ENCODE results near the gene SYT14.
"Not testable (repeated sequence)": the region's sequence is repeated elsewhere in the genome, so short reads cannot be mapped to it uniquely, and the experiment has no call there.

Gene SYT14

DNA sequence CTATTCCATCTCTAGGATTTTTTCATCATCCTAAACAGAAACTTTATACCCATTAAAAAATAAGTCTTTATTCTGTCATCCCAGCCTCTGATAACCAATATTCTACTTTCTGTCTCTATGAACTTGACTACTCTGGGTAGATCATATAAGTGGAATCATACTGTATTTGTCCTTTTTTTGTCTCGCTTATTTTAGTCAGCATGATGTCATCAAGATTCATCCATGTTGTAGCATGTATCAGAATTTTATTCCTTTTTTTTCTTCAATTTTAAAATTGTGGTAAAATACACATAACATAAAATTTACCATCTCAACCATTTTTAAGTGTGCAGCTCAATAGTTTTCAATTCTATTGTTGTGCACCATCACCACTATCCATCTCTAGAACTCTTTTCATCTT, 90.0 kb downstream of the SYT14 start:
- TF ChIP-seq, protein P1, sequence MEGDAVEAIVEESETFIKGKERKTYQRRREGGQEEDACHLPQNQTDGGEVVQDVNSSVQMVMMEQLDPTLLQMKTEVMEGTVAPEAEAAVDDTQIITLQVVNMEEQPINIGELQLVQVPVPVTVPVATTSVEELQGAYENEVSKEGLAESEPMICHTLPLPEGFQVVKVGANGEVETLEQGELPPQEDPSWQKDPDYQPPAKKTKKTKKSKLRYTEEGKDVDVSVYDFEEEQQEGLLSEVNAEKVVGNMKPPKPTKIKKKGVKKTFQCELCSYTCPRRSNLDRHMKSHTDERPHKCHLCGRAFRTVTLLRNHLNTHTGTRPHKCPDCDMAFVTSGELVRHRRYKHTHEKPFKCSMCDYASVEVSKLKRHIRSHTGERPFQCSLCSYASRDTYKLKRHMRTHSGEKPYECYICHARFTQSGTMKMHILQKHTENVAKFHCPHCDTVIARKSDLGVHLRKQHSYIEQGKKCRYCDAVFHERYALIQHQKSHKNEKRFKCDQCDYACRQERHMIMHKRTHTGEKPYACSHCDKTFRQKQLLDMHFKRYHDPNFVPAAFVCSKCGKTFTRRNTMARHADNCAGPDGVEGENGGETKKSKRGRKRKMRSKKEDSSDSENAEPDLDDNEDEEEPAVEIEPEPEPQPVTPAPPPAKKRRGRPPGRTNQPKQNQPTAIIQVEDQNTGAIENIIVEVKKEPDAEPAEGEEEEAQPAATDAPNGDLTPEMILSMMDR (IDR thresholded peaks at IDR 0.05; ENCODE audit: poor library complexity, severe bottlenecking), result no peak
- DNase-seq (ENCODE audit: low spot score) (no peak), ATAC-seq (ENCODE audit: low read depth) (no peak)
- Histone ChIP-seq H3K9me3 (ENCODE audit: severe bottlenecking) (no peaks in the 10 kb centered on the region), H3K36me3 (ENCODE audit: low read depth) (no peaks in the 10 kb centered on the region), H3K27ac (ENCODE audit: poor library complexity, severe bottlenecking) (no peak overlapping the region), H3K27me3 (ENCODE audit: insufficient read depth, poor library complexity, severe bottlenecking) (no peaks in the 10 kb centered on the region), H3K4me3 (ENCODE audit: severe bottlenecking) (no peak overlapping the region), H3K4me1 (ENCODE audit: insufficient read depth, poor library complexity, severe bottlenecking) (no peaks in the 10 kb centered on the region)

DNA sequence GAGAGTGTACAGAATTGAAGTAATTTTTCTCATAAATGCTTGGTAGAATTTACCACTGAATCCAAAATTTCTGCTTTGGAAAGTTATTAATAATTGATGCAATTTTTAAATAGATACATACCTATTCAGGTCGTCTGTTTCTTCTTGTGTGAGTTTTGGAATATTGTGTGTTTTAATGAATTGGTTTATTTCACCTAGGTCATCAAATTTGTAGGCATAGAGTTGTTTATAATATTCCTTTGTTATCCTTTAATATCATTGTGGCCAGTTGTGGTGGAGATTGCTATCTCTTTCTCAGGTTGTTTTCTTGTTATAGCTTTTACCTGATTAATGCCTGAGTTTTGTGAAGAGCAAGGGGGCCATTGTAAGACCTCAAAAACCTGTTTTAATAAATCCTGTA, 93.5 kb downstream of the SYT14 start:
- no peak for ATAC-seq (ENCODE audit: low read depth)

DNA sequence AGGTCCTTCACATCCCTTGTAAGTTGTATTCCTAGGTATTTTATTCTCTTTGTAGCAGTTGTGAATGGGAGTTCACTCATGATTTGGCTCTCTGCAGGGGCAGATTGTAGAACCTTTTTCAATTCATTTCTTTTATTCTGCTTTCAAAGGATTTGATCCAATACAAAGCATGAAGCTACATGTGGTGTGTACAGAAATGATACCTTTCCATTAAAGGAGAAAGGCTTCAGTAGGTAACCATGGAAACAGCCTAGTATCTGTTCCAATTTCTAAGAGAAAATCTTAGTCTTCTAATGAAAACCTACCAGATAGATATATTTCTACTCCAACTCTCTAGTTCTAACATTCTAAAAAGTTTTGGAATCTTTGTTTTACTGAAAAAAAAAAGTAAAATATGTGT, 105.0 kb downstream of the SYT14 start:
- no peaks in the 10 kb centered on the region for H3K9me3 ChIP-seq (ENCODE audit: severe bottlenecking)
- no peak overlapping the region for H3K27ac ChIP-seq (ENCODE audit: poor library complexity, severe bottlenecking)
- DNase-seq (ENCODE audit: low spot score), result no peak
- no peak overlapping the region for H3K4me3 ChIP-seq (ENCODE audit: severe bottlenecking)
- no peaks in the 10 kb centered on the region for H3K4me1 ChIP-seq (ENCODE audit: insufficient read depth, poor library complexity, severe bottlenecking)
- H3K36me3 ChIP-seq (ENCODE audit: low read depth), result no peaks in the 10 kb centered on the region
- TF ChIP-seq, protein P1 (IDR thresholded peaks at IDR 0.05; ENCODE audit: poor library complexity, severe bottlenecking), result no peak
- ATAC-seq (ENCODE audit: low read depth), result no peak
- H3K27me3 ChIP-seq (ENCODE audit: insufficient read depth, poor library complexity, severe bottlenecking), result no peaks in the 10 kb centered on the region

More for the DNA sequence above, 93.5 kb downstream of the SYT14 start:
- Histone ChIP-seq H3K27ac (ENCODE audit: poor library complexity, severe bottlenecking) (no peak overlapping the region), H3K9me3 (ENCODE audit: severe bottlenecking) (no peaks in the 10 kb centered on the region), H3K27me3 (ENCODE audit: insufficient read depth, poor library complexity, severe bottlenecking) (no peaks in the 10 kb centered on the region), H3K4me1 (ENCODE audit: insufficient read depth, poor library complexity, severe bottlenecking) (no peaks in the 10 kb centered on the region), H3K4me3 (ENCODE audit: severe bottlenecking) (no peak overlapping the region), H3K36me3 (ENCODE audit: low read depth) (no peaks in the 10 kb centered on the region)
- DNase-seq (ENCODE audit: low spot score), result no peak
- TF ChIP-seq, protein P1 (IDR thresholded peaks at IDR 0.05; ENCODE audit: poor library complexity, severe bottlenecking), result no peak

DNA sequence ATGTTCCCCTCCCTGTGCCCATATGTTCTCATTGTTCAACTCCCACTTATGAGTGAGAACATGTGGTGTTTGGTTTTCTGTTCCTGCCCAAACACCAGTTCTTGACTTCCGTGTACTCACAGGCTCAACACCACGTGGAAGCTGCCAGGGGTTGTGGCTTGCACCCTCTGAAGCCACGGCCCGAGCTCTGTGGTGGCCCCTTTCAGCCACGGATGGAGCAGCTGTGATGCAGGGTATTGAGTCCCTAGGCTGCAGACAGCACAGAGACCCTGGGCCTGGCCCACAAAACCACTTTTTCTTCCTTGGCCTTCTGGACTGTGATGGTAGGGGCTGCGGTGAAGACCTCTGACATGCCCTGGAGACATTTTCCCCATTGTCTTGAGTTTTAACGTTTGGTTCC, 111.6 kb downstream of the SYT14 start:
- H3K4me1 ChIP-seq (ENCODE audit: insufficient read depth, poor library complexity, severe bottlenecking), result no peaks in the 10 kb centered on the region
- H3K27me3 ChIP-seq (ENCODE audit: insufficient read depth, poor library complexity, severe bottlenecking), result no peaks in the 10 kb centered on the region
- no peak overlapping the region for H3K4me3 ChIP-seq (ENCODE audit: severe bottlenecking)
- no peaks in the 10 kb centered on the region for H3K9me3 ChIP-seq (ENCODE audit: severe bottlenecking)
- TF ChIP-seq, protein P1 (IDR thresholded peaks at IDR 0.05; ENCODE audit: poor library complexity, severe bottlenecking), result no peak
- ATAC-seq (ENCODE audit: low read depth) (no peak), DNase-seq (ENCODE audit: low spot score) (no peak)
- H3K36me3 ChIP-seq (ENCODE audit: low read depth), result no peaks in the 10 kb centered on the region
- no peak overlapping the region for H3K27ac ChIP-seq (ENCODE audit: poor library complexity, severe bottlenecking)

DNA sequence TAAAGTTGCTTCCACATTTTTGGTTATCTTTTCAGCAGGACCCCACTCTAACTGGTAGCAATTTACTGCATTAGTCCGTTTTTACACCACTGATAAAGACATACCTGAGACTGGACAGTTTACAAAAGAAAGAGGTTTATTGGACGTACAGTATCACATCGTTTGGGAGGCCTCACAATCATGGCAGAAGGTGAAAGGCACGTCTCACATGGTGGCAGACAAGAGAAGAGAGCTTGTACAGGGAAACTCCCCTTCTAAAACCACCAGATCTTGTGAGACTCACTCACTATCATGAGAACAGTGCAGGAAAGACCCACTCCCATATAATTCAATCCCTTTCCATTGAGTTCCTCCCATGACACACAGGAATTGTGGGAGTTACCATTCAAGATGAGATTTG, 112.5 kb downstream of the SYT14 start:
- H3K36me3 ChIP-seq (ENCODE audit: low read depth); H3K4me3 ChIP-seq (ENCODE audit: severe bottlenecking); H3K27ac ChIP-seq (ENCODE audit: poor library complexity, severe bottlenecking); H3K4me1 ChIP-seq (ENCODE audit: insufficient read depth, poor library complexity, severe bottlenecking); DNase-seq (ENCODE audit: low spot score); ATAC-seq (ENCODE audit: low read depth); H3K27me3 ChIP-seq (ENCODE audit: insufficient read depth, poor library complexity, severe bottlenecking); H3K9me3 ChIP-seq (ENCODE audit: severe bottlenecking): not testable (repeated sequence)
